ENCODE measurements around the gene ARHGAP6.

- TF ChIP-seq POLR2A (IDR thresholded peaks at IDR 0.05; ENCODE audit: low read depth, low read length): no peak
- TF ChIP-seq POLR2AphosphoS5 (IDR thresholded peaks at IDR 0.05; ENCODE audit: low read depth, low read length): no peak
- TF ChIP-seq TAF1 (IDR thresholded peaks at IDR 0.05; ENCODE audit: borderline replicate concordance, low read depth, low read length): no peak
These were observed 1.2 kb downstream of the ARHGAP6 start for GRCh38 chrX:11664211-11665167.

Data from GM12892 (cell line).